Activated CD4-positive, CD25-positive, alpha-beta regulatory T cell treated with anti-CD3 and anti-CD28 coated beads, Interleukin-2, amount 50 U/mL, for 72 hours (primary cell): Measurements from ENCODE around the gene PHIP.
"Not testable (repeated sequence)": the region's sequence is repeated elsewhere in the genome, so short reads cannot be mapped to it uniquely, and the experiment has no call there.

Experiments used
- DNase-seq: peaks from one replicate; pipeline ENCODE4 v3.0.0; 2021

The PHIP gene

GRCh38 chr6:79078075-79078969, at the start of gene PHIP:
Gene PHIP, minus strand, starts transcription at chr6:79078254. Its CDS starts 186 bp downstream, at chr6:79078068.
- peak; percentile 90 for DNase-seq

GRCh38 chr6:79127660-79128059, 49.6 kb upstream of the PHIP start:
- no peak for DNase-seq

- DNase-seq: no peak
Measured at GRCh38 chr6:79119217-79119616, 41.2 kb upstream of the PHIP start.

GRCh38 chr6:79117752-79118151, 39.7 kb upstream of the PHIP start:
- no peak for DNase-seq

GRCh38 chr6:79115553-79116182, 37.6 kb upstream of the PHIP start:
- no peak for DNase-seq

GRCh38 chr6:79111549-79111948, 33.5 kb upstream of the PHIP start:
- DNase-seq: no peak

GRCh38 chr6:79101164-79101563, 23.1 kb upstream of the PHIP start:
- DNase-seq: no peak

GRCh38 chr6:79100304-79100703, 22.2 kb upstream of the PHIP start:
- no peak for DNase-seq

GRCh38 chr6:79094938-79095337, 16.9 kb upstream of the PHIP start:
- no peak for DNase-seq

- DNase-seq: not testable (repeated sequence)
Measured at GRCh38 chr6:79091801-79092200, 13.7 kb upstream of the PHIP start.

GRCh38 chr6:79089552-79090404, 11.7 kb upstream of the PHIP start:
- no peak for DNase-seq

GRCh38 chr6:79084693-79085092, 6.6 kb upstream of the PHIP start:
- no peak for DNase-seq

GRCh38 chr6:79082304-79082703, 4.2 kb upstream of the PHIP start:
- DNase-seq: no peak

GRCh38 chr6:79081663-79082062, 3.6 kb upstream of the PHIP start:
- DNase-seq: no peak

- no peak for DNase-seq
Measured at GRCh38 chr6:79079561-79080041, 1.5 kb upstream of the PHIP start.

- DNase-seq: no peak
Measured at GRCh38 chr6:79077715-79078074, 359 bp downstream of the PHIP start.

- DNase-seq: peak; percentile 91
Measured at GRCh38 chr6:79076782-79077641, 1.0 kb downstream of the PHIP start.

- DNase-seq: no peak
Measured at GRCh38 chr6:79076160-79076559, 1.9 kb downstream of the PHIP start.

GRCh38 chr6:79073888-79074287, 4.2 kb downstream of the PHIP start:
- DNase-seq: no peak

- no peak for DNase-seq
Measured at GRCh38 chr6:79072640-79073181, 5.3 kb downstream of the PHIP start.

- no peak for DNase-seq
Measured at GRCh38 chr6:79071547-79071946, 6.5 kb downstream of the PHIP start.
